ENCODE measurements around the gene BEND7. TPM values are rescaled to one million over a fixed set of nuclear protein-coding genes. Genes with fewer than 3 reads are reported as not detected.

BEND7 gene
- polyA plus RNA-seq, 1 of the 3 experiments (the other 2 are of a cell fraction): 9.2 TPM

DNA sequence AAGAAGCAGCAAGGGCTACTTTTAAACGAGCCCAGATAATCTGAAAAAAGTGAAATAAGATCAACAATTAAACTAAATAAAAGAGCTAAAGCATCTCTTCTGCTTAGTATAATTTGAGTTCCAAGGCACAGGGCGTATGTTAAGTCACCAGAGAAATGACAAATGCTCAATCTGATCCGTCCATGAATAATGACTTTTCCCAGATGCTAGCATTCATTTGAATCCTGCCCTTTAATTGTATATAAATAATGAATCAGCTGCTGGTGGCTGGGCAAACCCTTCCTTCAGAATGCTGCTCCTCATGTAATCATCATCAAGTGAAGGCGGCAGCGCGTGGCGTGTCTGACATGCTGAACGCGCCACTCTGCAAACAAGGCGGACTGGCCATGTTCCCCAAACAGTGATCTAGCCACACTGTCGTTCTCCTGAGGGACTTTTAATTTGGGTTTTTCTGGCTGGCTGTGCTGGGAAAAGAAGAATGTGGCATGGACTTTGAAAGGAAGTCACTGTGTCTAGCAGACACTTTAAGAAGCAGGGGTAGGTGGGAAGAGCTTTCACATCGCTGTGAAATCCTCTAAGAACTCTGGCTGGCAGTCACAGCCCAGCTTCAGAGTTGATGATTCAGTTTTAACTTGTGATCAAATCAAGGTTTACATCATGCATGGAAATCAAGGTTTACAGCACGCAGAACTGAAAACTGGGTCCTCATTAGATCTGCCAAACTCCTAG is 70.7 kb downstream of the BEND7 start (continued):
- TF ChIP-seq, protein P1, sequence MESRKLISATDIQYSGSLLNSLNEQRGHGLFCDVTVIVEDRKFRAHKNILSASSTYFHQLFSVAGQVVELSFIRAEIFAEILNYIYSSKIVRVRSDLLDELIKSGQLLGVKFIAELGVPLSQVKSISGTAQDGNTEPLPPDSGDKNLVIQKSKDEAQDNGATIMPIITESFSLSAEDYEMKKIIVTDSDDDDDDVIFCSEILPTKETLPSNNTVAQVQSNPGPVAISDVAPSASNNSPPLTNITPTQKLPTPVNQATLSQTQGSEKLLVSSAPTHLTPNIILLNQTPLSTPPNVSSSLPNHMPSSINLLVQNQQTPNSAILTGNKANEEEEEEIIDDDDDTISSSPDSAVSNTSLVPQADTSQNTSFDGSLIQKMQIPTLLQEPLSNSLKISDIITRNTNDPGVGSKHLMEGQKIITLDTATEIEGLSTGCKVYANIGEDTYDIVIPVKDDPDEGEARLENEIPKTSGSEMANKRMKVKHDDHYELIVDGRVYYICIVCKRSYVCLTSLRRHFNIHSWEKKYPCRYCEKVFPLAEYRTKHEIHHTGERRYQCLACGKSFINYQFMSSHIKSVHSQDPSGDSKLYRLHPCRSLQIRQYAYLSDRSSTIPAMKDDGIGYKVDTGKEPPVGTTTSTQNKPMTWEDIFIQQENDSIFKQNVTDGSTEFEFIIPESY (IDR thresholded peaks at IDR 0.05; ENCODE audit: borderline replicate concordance, low read depth): no peak
- no peak for TF ChIP-seq FOSL2 (IDR thresholded peaks at IDR 0.05; ENCODE audit: borderline replicate concordance, low read depth)
- no peak for TF ChIP-seq FOXJ3 (CRISPR knock-in tag; IDR thresholded peaks at IDR 0.05)
- TF ChIP-seq SIN3A (IDR thresholded peaks at IDR 0.05; ENCODE audit: borderline replicate concordance, low read depth, low read length): no peak

DNA sequence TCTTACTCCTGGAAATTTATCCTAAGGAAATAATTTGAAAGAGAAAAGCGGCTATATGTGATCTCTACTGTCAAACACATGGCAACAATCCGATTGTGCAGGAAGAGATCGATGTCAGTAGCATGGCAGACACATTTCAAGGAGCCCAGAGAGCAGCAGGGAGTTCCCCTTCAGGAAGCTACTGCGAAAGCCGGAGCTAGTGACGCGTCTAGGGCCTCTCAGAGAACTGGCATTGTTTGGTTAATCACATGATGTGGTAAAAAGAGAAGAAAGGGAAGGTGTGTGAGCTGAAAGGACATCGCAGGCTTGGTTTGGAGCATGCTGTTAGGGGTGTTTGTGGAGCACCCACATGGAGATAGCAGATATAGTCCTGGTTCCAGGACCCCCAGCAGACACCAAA is 74.9 kb downstream of the BEND7 start:
- H3K27me3 ChIP-seq (ENCODE audit: insufficient read depth): no peaks in the 10 kb centered on the region
- H3K9ac ChIP-seq: no peak overlapping the region
- H3K36me3 ChIP-seq (replicated peaks in 1 of 2; ENCODE audit: control insufficient read depth in 1 of 2, insufficient read depth in 2 of 2, low read length in 1 of 2): peaks cover 0 to 3% of the 10 kb centered on the region in 2 experiments
- no peak overlapping the region for H3K27ac ChIP-seq (ENCODE audit: low read depth in 2 of 2, low read length in 1 of 2)
- H3K4me3 ChIP-seq (ENCODE audit: low read depth in 2 of 2, low read length in 1 of 2): no peak overlapping the region
- H3K4me2 ChIP-seq: no peak overlapping the region
- TF ChIP-seq, protein P2, sequence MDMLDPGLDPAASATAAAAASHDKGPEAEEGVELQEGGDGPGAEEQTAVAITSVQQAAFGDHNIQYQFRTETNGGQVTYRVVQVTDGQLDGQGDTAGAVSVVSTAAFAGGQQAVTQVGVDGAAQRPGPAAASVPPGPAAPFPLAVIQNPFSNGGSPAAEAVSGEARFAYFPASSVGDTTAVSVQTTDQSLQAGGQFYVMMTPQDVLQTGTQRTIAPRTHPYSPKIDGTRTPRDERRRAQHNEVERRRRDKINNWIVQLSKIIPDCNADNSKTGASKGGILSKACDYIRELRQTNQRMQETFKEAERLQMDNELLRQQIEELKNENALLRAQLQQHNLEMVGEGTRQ (IDR thresholded peaks at IDR 0.05; ENCODE audit: borderline replicate concordance, low read depth, low read length): no peak
- TF ChIP-seq FOSL2 (IDR thresholded peaks at IDR 0.05; ENCODE audit: borderline replicate concordance, low read depth) (no peak), FOXM1 (IDR thresholded peaks at IDR 0.05; ENCODE audit: low read depth) (no peak), NFIC (IDR thresholded peaks at IDR 0.05; ENCODE audit: borderline replicate concordance) (no peak)
- H2AFZ ChIP-seq (ENCODE audit: low read depth): no peak overlapping the region
- no peaks in the 10 kb centered on the region for H3F3A ChIP-seq (replicated peaks; ENCODE audit: insufficient read depth)
- ChIA-PET POLR2A (no interaction called here), CTCF (interaction anchor here (0.9 to 3.1 kb wide), 4 partner anchors 11 to 82 kb away, joined by 3 to 16 read pairs (median 5); no protein-coding TSS in a partner anchor)
- no peak for DNase-seq
- no peaks in the 10 kb centered on the region for H4K20me1 ChIP-seq (ENCODE audit: insufficient read depth)
- no peaks in the 10 kb centered on the region for H3K4me1 ChIP-seq (ENCODE audit: control insufficient read depth in 1 of 2, insufficient read depth in 2 of 2, low read depth in 1 of 2, low read length in 1 of 2)
- H3K9me2 ChIP-seq: no peaks in the 10 kb centered on the region
- WGBS (ENCODE audit: low lambda C conversion rate): 89% methylated on average over 8 of the region's 8 CpGs
- no peaks in the 10 kb centered on the region for H3K79me2 ChIP-seq (ENCODE audit: insufficient read depth)
- H3K9me3 ChIP-seq: no peaks in the 10 kb centered on the region

DNA sequence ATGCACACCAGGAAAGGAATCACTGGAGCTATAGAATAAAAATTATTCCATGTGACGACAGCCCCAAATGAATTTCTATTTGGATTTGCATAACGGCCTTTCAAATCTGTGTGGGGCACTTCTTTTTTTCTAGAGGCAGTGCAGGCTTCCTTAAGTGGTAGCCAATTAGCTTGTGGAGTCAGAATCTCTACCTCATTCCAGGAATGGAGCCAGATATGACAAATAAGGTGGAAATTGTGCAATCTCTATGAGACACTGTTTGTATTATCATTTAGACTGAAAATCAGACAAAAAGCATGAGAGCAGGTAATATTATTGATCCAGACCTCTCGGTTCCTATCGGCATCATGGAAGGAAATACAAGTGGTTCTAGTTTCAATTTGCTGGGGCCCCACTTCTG is 78.7 kb downstream of the BEND7 start:
- CTCF ChIA-PET: interaction anchor here (1.2 to 2.7 kb wide), 2 partner anchors 9 to 148 kb away, joined by 3 to 35 read pairs; no protein-coding TSS in a partner anchor

More for the DNA sequence above, 78.7 kb downstream of the BEND7 start:
- H3K4me3 ChIP-seq (ENCODE audit: low read depth in 2 of 2, low read length in 1 of 2): no peak overlapping the region
- no peaks in the 10 kb centered on the region for H3K9me3 ChIP-seq
- no peaks in the 10 kb centered on the region for H3K27me3 ChIP-seq (ENCODE audit: insufficient read depth)
- no peak for DNase-seq
- POLR2A ChIA-PET: no interaction called here
- no peaks in the 10 kb centered on the region for H3F3A ChIP-seq (replicated peaks; ENCODE audit: insufficient read depth)
- no peaks in the 10 kb centered on the region for H3K9me2 ChIP-seq
- H3K36me3 ChIP-seq (replicated peaks in 1 of 2; ENCODE audit: control insufficient read depth in 1 of 2, insufficient read depth in 2 of 2, low read length in 1 of 2): peaks cover 3 to 14% of the 10 kb centered on the region in 2 experiments
- no peaks in the 10 kb centered on the region for H4K20me1 ChIP-seq (ENCODE audit: insufficient read depth)
- H3K27ac ChIP-seq (ENCODE audit: low read depth in 2 of 2, low read length in 1 of 2): no peak overlapping the region
- H2AFZ ChIP-seq (ENCODE audit: low read depth): no peak overlapping the region
- TF ChIP-seq NFIC (IDR thresholded peaks at IDR 0.05; ENCODE audit: borderline replicate concordance) (no peak), GABPA (IDR thresholded peaks at IDR 0.05; ENCODE audit: low read depth) (no peak), MEF2A (IDR thresholded peaks at IDR 0.05; ENCODE audit: borderline replicate concordance, low read depth) (no peak), CHD2 (IDR thresholded peaks at IDR 0.05; ENCODE audit: low read length, partially characterized antibody) (no peak), MXI1 (IDR thresholded peaks at IDR 0.05; ENCODE audit: low read depth, low read length) (no peak), CTCF (IDR thresholded peaks at IDR 0.05) (no peak), FOSL2 (IDR thresholded peaks at IDR 0.05; ENCODE audit: borderline replicate concordance, low read depth) (no peak), RAD21 (IDR thresholded peaks at IDR 0.05; ENCODE audit: low read length) (no peak), YY1 (IDR thresholded peaks at IDR 0.05; ENCODE audit: low read depth) (no peak)
- whole genome bisulfite sequencing (ENCODE audit: low lambda C conversion rate): 83% methylated on average over 4 of the region's 4 CpGs
- no peak overlapping the region for H3K9ac ChIP-seq
- no peaks in the 10 kb centered on the region for H3K4me1 ChIP-seq (ENCODE audit: control insufficient read depth in 1 of 2, insufficient read depth in 2 of 2, low read depth in 1 of 2, low read length in 1 of 2)
- H3K79me2 ChIP-seq (ENCODE audit: insufficient read depth): no peaks in the 10 kb centered on the region
- no peak overlapping the region for H3K4me2 ChIP-seq
